ENCODE results near the gene BAG3.
"Not testable (repeated sequence)": the region's sequence is repeated elsewhere in the genome, so short reads cannot be mapped to it uniquely, and the experiment has no call there.

The BAG3 gene

GRCh38 chr10:119640875-119641526, 10.2 kb upstream of the BAG3 start:
- DNase-seq (ENCODE audit: low read depth): no peak

DNA sequence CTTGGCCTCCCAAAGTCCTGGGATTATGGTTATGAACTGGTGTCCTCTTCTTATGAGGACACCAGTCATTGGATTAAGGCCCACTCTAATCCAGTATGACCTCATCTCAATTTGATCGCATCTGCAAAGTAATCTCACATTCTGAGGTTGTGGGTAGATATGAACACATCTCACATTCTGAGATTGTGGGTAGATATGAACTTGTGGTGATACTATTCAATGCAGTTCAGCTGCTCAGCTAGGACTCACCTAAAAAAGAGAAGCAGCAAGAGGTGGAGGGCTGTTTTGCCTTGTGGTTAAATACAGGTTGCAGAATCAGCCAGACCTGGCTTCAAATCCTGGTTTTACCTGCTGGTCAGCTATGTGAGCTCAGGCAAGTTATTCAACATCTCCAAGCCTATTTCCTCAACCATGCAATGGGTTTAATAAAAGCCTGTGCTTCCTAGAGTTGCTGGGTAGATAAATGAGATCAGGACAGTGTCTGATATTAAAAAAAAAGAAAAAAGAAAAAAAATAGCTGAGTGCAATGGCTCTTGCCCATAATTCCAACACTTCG, 8.5 kb upstream of the BAG3 start:
- no peak for DNase-seq (ENCODE audit: low read depth)

DNA sequence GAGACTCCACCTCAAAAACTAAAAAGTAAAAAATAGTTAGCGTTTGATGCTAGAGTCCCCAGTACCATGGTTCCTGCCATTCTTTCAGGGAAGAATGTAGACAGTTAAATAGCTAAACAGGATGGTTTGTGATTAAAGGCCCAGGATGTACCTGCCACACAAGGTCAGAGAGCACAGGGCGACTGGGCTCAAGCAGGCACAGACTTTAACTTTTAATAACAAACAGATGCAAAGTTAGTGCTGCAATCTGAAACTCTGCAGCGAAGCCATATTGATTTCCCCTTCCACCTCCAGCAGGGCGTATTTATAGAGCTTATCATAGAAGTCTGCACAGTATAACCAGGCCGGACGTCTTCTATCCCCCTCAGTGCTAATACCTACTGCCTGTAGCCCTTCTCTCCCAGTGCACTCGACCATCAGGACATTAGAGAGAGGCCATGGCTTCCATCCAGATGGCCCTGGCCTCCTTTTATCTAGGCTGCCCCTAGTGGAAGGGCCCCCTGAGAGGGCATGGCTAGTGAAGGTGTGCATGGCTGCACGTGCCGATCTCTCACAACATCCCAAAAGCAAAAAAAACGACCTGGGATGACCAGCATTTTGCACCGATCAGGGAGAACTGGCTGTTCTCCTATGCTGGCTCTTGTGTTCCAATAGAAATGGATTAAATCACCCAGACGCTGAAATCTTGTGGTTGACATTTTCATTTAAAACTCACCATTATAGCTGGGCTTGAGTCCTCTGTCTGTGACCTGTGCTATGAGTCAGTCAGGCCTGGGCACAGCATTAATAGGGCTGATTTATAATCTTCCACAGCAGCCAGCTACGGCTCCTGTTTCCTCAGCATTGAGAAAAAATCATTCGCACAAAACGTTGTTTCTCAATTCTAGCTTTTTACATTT, 7.6 kb upstream of the BAG3 start:
- no peak for DNase-seq (ENCODE audit: low read depth)

- no peak for DNase-seq (ENCODE audit: low read depth)
These were observed 6.9 kb upstream of the BAG3 start for GRCh38 chr10:119644205-119644814.

DNA sequence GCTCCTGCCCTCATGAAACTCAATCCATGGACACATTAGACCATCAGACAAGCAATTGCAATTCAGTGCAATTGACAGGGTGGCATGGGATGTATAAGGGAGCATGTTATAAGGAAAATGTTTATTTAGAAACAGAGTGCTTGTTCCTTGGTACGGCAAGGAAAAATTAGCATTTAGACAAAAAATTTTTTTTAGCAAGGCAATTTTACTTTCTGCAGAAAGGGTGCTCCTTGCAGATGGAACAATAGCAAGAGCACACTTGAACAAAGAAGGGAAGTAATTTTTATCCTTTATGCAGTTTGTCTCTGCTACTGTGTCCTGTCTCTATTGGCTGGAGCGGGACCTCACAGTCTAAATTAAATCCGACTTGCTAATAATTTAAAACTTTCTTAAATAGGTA, 6.2 kb upstream of the BAG3 start:
- no peak for DNase-seq (ENCODE audit: low read depth)

GRCh38 chr10:119650062-119650461, 1.1 kb upstream of the BAG3 start:
- no peak for DNase-seq (ENCODE audit: low read depth)

GRCh38 chr10:119651514-119652360, 557 bp downstream of the BAG3 start:
- no peak for DNase-seq (ENCODE audit: low read depth)

GRCh38 chr10:119652361-119652730, 1.2 kb downstream of the BAG3 start:
- no peak for DNase-seq (ENCODE audit: low read depth)

DNA sequence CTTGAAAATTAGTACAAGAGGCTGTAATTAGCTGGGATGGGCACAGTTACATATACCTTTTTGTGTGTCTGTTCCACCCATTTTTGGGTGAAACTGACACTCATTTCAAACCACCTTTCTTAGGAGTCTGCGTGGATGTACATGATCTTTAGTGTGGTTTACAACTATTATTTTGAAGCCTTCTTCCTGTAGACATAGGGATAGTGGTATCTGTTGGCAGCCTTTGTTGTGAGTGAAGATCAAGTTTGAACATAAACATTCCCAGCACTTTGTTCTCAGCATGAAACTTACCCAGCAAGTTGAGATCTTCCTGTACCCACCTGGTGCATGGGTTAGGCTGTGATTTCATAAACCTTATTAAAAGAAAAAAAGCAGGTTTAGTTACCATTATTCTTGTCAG, 2.0 kb downstream of the BAG3 start:
- no peak for DNase-seq (ENCODE audit: low read depth)

GRCh38 chr10:119653916-119654315, 2.7 kb downstream of the BAG3 start:
- no peak for DNase-seq (ENCODE audit: low read depth)

DNA sequence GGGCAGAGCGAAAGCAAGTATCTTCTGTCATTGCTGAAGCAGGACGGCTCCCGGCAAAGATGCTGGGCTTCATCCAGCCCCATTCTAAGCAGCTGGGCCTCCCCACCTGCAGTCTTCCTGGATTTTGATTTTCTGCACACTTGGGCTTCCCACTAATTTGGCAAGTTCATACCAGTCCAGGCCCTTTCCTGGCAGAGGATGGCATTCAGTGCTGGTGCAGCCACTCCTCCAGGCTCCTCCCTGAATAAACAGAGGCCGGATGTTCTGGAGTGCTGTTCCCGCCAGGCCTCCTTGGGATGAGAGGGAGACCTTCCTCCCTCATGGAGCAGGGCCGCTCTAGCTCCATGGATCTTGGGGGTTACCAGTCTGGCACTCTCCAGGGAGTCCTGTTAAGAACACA, 3.4 kb downstream of the BAG3 start:
- no peak for DNase-seq (ENCODE audit: low read depth)

DNA sequence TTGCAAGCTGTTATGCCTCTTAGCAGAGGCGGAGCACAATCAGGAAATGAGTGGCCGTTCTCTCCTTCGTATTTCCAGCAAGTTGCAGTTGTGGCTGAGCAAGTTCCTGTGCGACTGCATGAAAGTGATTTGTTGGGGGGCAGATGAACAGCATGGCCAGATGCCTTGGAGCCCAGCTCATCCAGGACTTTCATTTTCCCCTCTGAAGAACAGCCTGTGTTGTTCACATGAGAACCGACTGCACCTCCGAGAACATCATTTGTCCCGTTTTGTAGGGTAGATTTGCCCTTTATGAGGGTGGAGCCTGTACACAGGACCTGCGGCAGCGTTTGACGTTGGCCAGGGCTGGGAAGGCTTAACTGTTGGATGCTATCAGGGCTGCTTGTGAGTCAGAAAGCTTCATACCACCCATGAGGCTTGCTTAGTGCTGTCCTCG, 4.4 kb downstream of the BAG3 start:
- peak; percentile 51 for DNase-seq (ENCODE audit: low read depth)

DNA sequence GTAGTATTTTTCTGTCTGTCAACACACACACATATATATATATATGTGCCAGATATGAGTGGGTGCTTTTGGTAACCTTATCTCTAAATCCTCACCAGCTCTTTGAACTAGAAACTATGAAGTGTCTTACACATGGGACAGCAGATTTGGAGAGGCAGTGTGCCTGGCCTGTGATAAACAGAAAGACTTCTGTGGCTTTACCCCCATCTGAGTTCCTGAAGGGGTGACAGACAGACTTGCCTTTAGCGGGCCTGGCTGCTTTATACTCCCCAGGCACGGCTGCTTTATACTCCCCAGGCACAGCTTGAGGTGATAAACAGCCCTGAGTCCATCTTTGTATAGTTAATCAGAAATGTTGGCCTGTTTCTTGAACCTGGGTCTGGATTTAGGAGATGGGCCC, 5.6 kb downstream of the BAG3 start:
- no peak for DNase-seq (ENCODE audit: low read depth)

GRCh38 chr10:119657725-119658124, 6.5 kb downstream of the BAG3 start:
- no peak for DNase-seq (ENCODE audit: low read depth)

DNA sequence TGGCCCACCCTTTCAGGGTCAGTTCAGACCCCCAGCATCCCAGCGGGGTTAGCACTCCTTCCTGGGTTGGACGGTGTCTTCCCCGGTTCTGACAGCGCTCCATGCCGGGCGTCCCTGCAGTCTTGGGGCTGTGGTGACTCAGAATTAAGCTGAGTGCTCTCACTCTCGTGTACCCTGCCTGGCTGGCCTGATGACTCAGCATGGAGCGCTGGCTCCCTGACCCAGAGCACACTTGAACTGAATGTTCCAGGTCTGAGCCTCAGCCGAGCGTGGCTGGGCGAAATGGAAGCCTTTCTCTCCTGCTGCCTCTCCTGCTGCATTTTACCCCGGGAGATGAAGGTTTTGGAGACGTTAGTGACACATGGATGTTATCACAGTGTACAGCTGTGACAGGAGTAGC, 7.1 kb downstream of the BAG3 start:
- no peak for DNase-seq (ENCODE audit: low read depth)

DNA sequence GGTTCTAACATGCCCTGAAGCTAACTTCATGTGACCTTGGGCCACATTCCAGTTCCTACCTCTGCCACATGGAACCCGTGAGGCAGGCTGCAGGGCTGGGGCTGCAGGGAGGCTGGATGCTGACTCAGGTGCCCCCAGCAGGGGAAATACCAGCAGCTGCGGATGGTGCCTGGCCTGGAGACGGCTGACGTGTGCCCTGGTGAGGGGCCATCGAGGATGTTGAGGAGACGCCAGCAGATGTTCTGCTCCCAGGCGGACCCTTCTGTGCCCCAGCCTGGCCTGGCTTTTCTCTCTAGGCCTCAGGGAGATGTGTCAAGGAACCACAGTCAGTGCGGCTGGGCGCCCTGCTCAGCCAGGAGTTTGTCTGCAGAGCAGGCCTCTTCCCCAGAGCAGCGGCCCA, 8.8 kb downstream of the BAG3 start:
- DNase-seq (ENCODE audit: low read depth): no peak

DNA sequence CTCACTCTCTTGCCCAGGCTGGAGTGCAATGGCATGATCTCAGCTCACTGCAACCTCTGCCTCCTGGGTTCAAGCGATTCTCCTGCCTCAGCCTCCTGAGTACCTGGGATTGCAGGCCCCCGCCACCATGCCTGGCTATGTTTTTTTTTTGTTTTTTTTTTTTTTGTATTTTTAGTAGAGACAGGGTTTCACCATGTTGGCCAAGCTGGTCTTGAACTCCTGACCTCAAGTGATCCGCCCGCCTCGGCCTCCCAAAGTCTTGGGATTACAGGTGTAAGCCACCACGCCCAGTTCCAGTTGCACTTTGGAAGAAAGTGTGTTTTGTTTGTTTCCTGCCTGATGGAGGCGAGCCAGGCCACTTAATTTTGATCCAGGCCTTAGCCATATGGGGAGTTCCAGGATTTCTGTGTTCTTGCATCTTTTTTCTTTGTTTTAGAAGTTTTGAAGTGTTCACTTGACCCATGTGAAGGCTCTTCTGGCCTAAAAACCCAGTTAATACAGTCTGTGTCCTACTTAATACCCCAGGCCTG, 11.0 kb downstream of the BAG3 start:
- DNase-seq (ENCODE audit: low read depth): not testable (repeated sequence)

DNA sequence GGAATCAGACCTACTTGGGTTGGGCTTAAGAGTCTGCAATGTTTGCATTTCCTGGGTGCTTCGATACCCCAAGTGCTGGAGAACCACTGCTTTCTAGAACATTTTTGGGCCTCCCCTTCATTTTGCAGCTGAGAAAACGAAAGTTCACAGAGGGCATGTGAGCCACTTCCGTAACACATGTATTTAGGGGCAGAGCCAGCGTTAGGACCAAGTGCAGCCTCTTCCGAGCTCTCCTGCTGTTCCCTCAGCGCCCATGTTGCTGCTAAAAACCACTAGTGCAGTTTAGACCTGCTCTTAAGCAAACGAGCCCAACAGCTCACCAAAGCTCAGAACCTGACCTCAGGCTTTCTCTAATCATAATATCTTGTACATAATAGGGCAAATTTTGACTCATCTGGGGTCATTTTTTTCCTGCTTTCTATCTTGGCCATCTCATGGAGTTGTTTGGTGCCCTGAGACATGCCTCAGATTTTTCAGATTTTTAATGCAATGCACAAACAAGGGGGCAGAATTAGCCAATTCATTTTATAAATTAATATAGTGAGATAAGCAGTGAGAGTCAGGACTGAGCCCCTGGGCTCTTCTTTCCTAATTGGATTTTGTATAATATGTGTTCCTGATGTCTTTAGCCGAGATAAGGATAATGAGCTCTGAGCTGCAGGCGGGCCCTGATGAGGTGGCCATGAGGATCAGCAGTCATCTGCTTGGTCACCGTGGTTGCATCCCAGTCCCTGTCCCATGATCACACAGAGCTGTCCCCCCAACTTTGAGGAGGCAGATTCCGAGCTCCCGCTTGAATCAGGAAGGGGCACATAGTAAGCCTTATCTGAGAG, 12.9 kb downstream of the BAG3 start:
- peak; percentile 25 for DNase-seq (ENCODE audit: low read depth)

GRCh38 chr10:119665901-119666708, 14.9 kb downstream of the BAG3 start:
- DNase-seq (ENCODE audit: low read depth): no peak

- DNase-seq (ENCODE audit: low read depth): no peak
These were observed 15.5 kb downstream of the BAG3 start for GRCh38 chr10:119666709-119667004.

Data from T follicular helper cell (primary cell).